GM21619 (cell line): Measurements from ENCODE around the gene TAS1R3.

Source experiments
- ATAC-seq: cut with Tn5 transposase; IDR thresholded peaks from one replicate; pipeline ENCODE4 v1.9.1; 2021; ENCODE audit not compliant: unreplicated experiment

TAS1R3 gene

GRCh38 chr1:1320666-1321448 is 10.2 kb upstream of the TAS1R3 start:
- no peak for ATAC-seq

GRCh38 chr1:1321477-1321876 is 9.6 kb upstream of the TAS1R3 start:
- ATAC-seq = no peak

- ATAC-seq = no peak
Measured at GRCh38 chr1:1322418-1322817, 8.7 kb upstream of the TAS1R3 start.

GRCh38 chr1:1322952-1323351 is 8.1 kb upstream of the TAS1R3 start:
- no peak for ATAC-seq

GRCh38 chr1:1324084-1324523 is 7.0 kb upstream of the TAS1R3 start:
- ATAC-seq = peak; percentile 24

GRCh38 chr1:1324524-1325287 is 6.4 kb upstream of the TAS1R3 start, which contains the start of the genes CPTP and INTS11:
Gene CPTP, plus strand, starts transcription at chr1:1324802. Its CDS starts 2,109 bp downstream, at chr1:1326911.
Gene INTS11, minus strand, starts transcription at chr1:1324660. Its CDS starts 52 bp downstream, at chr1:1324608.
- ATAC-seq = peak; percentile 67

GRCh38 chr1:1325288-1326074 is 5.6 kb upstream of the TAS1R3 start:
- no peak for ATAC-seq

- ATAC-seq = no peak
Measured at GRCh38 chr1:1326075-1326605, 4.9 kb upstream of the TAS1R3 start.

- no peak for ATAC-seq
Measured at GRCh38 chr1:1327291-1327690, 3.8 kb upstream of the TAS1R3 start.

- no peak for ATAC-seq
Measured at GRCh38 chr1:1328254-1328653, 2.8 kb upstream of the TAS1R3 start.

- ATAC-seq = no peak
Measured at GRCh38 chr1:1329304-1330210, 1.5 kb upstream of the TAS1R3 start.

- ATAC-seq = no peak
Measured at GRCh38 chr1:1330366-1331067, 563 bp upstream of the TAS1R3 start.

GRCh38 chr1:1332031-1332755 is 1.1 kb downstream of the TAS1R3 start:
- no peak for ATAC-seq

GRCh38 chr1:1332774-1333480 is 1.8 kb downstream of the TAS1R3 start:
- ATAC-seq = no peak

- ATAC-seq = no peak
Measured at GRCh38 chr1:1333551-1334241, 2.6 kb downstream of the TAS1R3 start.

- no peak for ATAC-seq
Measured at GRCh38 chr1:1334835-1335234, 3.8 kb downstream of the TAS1R3 start.

- no peak for ATAC-seq
Measured at GRCh38 chr1:1335283-1335682, 4.2 kb downstream of the TAS1R3 start.
